GM12873 (cell line): ENCODE data around the gene FAM3B.

Source experiments
- TF ChIP-seq, protein P1 (sequence below): IDR thresholded peaks from 2 replicates; pipeline ENCODE4 v1.5.1; 2012; ENCODE audit warnings: low read depth, mild to moderate bottlenecking, moderate library complexity, low read length, control low read depth; ENCODE audit not compliant: insufficient read depth; ENCODE audit errors: missing control alignments

Gene FAM3B

GRCh38 chr21:41364308-41364707 is 47.7 kb downstream of the FAM3B start:
- TF ChIP-seq, protein P1, sequence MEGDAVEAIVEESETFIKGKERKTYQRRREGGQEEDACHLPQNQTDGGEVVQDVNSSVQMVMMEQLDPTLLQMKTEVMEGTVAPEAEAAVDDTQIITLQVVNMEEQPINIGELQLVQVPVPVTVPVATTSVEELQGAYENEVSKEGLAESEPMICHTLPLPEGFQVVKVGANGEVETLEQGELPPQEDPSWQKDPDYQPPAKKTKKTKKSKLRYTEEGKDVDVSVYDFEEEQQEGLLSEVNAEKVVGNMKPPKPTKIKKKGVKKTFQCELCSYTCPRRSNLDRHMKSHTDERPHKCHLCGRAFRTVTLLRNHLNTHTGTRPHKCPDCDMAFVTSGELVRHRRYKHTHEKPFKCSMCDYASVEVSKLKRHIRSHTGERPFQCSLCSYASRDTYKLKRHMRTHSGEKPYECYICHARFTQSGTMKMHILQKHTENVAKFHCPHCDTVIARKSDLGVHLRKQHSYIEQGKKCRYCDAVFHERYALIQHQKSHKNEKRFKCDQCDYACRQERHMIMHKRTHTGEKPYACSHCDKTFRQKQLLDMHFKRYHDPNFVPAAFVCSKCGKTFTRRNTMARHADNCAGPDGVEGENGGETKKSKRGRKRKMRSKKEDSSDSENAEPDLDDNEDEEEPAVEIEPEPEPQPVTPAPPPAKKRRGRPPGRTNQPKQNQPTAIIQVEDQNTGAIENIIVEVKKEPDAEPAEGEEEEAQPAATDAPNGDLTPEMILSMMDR = no peak

GRCh38 chr21:41365377-41366107 is 48.9 kb downstream of the FAM3B start:
- TF ChIP-seq, protein P1 = no peak

DNA sequence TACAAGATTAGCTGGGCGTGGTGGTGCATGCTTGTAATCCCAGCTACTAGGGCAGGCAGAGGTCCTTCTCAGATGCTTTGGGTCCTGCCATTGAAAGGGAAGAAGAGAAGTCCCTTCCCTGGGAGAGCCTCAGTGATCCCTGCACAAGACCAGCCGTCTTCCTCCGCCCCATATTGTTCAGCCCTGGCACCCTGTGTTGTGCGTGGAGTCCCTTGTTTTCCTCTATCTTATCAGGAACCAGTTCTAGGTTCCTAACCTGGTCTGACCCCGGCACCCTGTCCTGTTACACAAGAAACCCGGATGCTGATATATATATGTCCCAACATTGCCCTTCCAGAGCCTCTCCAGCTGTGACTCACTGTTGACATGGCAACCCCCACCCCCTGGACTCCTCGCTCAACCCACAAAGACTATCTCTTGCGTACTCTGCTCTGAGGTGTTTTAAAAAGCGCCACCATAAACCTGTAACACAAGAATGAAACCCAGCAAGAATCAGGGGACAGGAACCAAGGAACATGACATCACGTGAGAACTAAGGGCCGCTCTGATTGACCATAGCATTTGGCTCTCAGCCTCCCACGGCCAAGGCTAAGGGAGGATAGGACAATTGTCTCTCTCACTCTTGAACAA is 50.0 kb downstream of the FAM3B start:
- TF ChIP-seq, protein P1 = no peak

GRCh38 chr21:41367301-41367944 is 50.8 kb downstream of the FAM3B start:
- TF ChIP-seq, protein P1 = no peak

- TF ChIP-seq, protein P1 = no peak
These were observed 51.5 kb downstream of the FAM3B start for GRCh38 chr21:41367945-41368734.

DNA sequence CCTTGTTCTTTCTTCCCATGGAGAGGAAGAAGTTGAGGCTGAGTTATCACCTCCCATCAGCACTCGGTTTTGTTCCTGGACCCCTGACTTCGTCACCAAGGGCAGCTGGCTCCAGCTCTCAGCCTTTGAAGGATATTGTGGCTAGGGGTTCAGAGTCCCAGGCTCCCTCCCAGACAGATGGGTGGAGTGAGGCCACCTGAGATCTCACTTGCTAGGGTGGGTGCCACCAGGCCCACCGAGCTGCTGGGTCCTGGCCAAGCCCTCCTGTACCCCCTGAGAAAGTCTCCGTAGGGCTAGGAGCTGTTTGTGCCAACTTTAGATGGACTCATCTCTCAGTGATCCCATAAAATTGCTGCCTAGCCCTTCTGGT is 52.1 kb downstream of the FAM3B start:
- TF ChIP-seq, protein P1 = no peak
